ENCODE data around the gene RUNX2. TPM values are rescaled to one million over a fixed set of nuclear protein-coding genes. Genes with fewer than 3 reads are reported as not detected.

RUNX2 gene
- total and polyA plus RNA-seq, 4 donors, result 1.8 to 6.7 (median 3.2) TPM

- Histone ChIP-seq H3K4me1 (ENCODE audit: control insufficient read depth in 5 of 5, insufficient read depth in 5 of 5, low read length in 5 of 5) (peaks cover 3 to 48% (median 19%) of the 10 kb centered on the region in 5 donors), H3K27me3 (ENCODE audit: control insufficient read depth in 3 of 3, insufficient read depth in 3 of 3, low read length in 2 of 3) (no peaks in the 10 kb centered on the region), H3K36me3 (ENCODE audit: control insufficient read depth in 4 of 4, insufficient read depth in 4 of 4, low read length in 4 of 4) (no peaks in the 10 kb centered on the region), H3K9me3 (ENCODE audit: control insufficient read depth in 4 of 4, insufficient read depth in 3 of 4, low read length in 3 of 4) (no peaks in the 10 kb centered on the region), H3K27ac (ENCODE audit: low read depth in 1 of 2, low read length in 1 of 2) (no peak overlapping the region), H3K4me3 (no peak overlapping the region), H3K9ac (ENCODE audit: insufficient read depth in 1 of 2, low read length in 2 of 2) (no peak overlapping the region)
- peak in 2 of 3 donors; percentile 63 to 70 for DNase-seq
- ATAC-seq (ENCODE audit: insufficient read depth, low FRiP score), result no peak
- no peak for TF ChIP-seq CTCF (IDR thresholded peaks at IDR 0.05; ENCODE audit: control extremely low read depth, extremely low read depth)
- 77 to 85% methylated on average over 6 of the region's 6 CpGs for WGBS, 2 donors
Observed at GRCh38 chr6:45441851-45442453, 113.8 kb downstream of the RUNX2 start.

- Histone ChIP-seq H3K27me3 (ENCODE audit: control insufficient read depth in 3 of 3, insufficient read depth in 3 of 3, low read length in 2 of 3) (no peaks in the 10 kb centered on the region), H3K9me3 (ENCODE audit: control insufficient read depth in 4 of 4, insufficient read depth in 3 of 4, low read length in 3 of 4) (no peaks in the 10 kb centered on the region), H3K4me1 (ENCODE audit: control insufficient read depth in 5 of 5, insufficient read depth in 5 of 5, low read length in 5 of 5) (peaks cover 4 to 48% (median 12%) of the 10 kb centered on the region in 5 donors), H3K9ac (ENCODE audit: insufficient read depth in 1 of 2, low read length in 2 of 2) (no peak overlapping the region), H3K36me3 (ENCODE audit: control insufficient read depth in 4 of 4, insufficient read depth in 4 of 4, low read length in 4 of 4) (no peaks in the 10 kb centered on the region), H3K4me3 (no peak overlapping the region), H3K27ac (ENCODE audit: low read depth in 1 of 2, low read length in 1 of 2) (no peak overlapping the region)
- ATAC-seq (ENCODE audit: insufficient read depth, low FRiP score) (no peak), DNase-seq (no peak)
- 83 to 94% methylated on average over 3 of the region's 3 CpGs for WGBS, 2 donors
- TF ChIP-seq CTCF (IDR thresholded peaks at IDR 0.05; ENCODE audit: control extremely low read depth, extremely low read depth), result no peak
Observed at GRCh38 chr6:45442716-45443115, 114.6 kb downstream of the RUNX2 start.

GRCh38 chr6:45445364-45445748 lies 117.2 kb downstream of the RUNX2 start:
- no peak for DNase-seq
- no peak for TF ChIP-seq CTCF (IDR thresholded peaks at IDR 0.05; ENCODE audit: control extremely low read depth, extremely low read depth)
- Histone ChIP-seq H3K36me3 (ENCODE audit: control insufficient read depth in 4 of 4, insufficient read depth in 4 of 4, low read length in 4 of 4) (no peaks in the 10 kb centered on the region), H3K27ac (ENCODE audit: low read depth in 1 of 2, low read length in 1 of 2) (peak overlapping the region in 1 of 2 donors; percentile 59), H3K27me3 (ENCODE audit: control insufficient read depth in 3 of 3, insufficient read depth in 3 of 3, low read length in 2 of 3) (no peaks in the 10 kb centered on the region), H3K4me3 (no peak overlapping the region), H3K4me1 (ENCODE audit: control insufficient read depth in 5 of 5, insufficient read depth in 5 of 5, low read length in 5 of 5) (peaks cover 0 to 45% (median 12%) of the 10 kb centered on the region in 5 donors), H3K9ac (ENCODE audit: insufficient read depth in 1 of 2, low read length in 2 of 2) (no peak overlapping the region), H3K9me3 (ENCODE audit: control insufficient read depth in 4 of 4, insufficient read depth in 3 of 4, low read length in 3 of 4) (peaks cover 0 to 1% (median 0%) of the 10 kb centered on the region in 4 donors)
- 3% methylated on average over 2 of the region's 2 CpGs for WGBS, 2 donors
- ATAC-seq (ENCODE audit: insufficient read depth, low FRiP score), result no peak

Measured in lung (tissue), 12 donors.